ENCODE results near the gene GALE. TPM values are rescaled to one million over a fixed set of nuclear protein-coding genes. Genes with fewer than 3 reads are reported as not detected.

The GALE gene
- total RNA-seq, 2 experiments from 2014 or later: 40.7 to 43.6 TPM

DNA sequence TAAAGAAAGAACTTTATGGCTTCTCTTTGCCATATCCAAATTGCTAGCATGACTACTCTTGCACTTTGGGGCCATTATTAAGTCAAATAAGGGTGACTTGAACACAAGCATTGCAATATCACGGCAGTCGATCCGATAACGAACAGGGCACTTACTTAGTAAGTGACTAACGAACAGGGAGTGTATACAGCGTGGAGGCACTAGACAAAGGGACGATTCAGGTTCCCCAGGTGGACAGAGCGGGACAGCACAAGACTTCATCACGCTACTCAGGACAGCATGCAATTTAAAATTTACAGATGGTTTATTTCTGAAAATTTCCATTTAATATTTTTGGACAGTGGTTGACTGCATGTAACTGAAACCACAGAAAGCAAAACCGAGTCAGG, 27.7 kb downstream of the GALE start:
- H3K36me3 Mint-ChIP-seq (ENCODE audit: low read depth): peaks cover 1% of the 10 kb centered on the region
- ATAC-seq (no peak), DNase-seq (no peak)
- intact Hi-C loops (cut with micrococcal nuclease): no loop called here
- H3K4me3 Mint-ChIP-seq: no peak overlapping the region
- H3K27me3 Mint-ChIP-seq: no peaks in the 10 kb centered on the region
- TF ChIP-seq, protein P1, sequence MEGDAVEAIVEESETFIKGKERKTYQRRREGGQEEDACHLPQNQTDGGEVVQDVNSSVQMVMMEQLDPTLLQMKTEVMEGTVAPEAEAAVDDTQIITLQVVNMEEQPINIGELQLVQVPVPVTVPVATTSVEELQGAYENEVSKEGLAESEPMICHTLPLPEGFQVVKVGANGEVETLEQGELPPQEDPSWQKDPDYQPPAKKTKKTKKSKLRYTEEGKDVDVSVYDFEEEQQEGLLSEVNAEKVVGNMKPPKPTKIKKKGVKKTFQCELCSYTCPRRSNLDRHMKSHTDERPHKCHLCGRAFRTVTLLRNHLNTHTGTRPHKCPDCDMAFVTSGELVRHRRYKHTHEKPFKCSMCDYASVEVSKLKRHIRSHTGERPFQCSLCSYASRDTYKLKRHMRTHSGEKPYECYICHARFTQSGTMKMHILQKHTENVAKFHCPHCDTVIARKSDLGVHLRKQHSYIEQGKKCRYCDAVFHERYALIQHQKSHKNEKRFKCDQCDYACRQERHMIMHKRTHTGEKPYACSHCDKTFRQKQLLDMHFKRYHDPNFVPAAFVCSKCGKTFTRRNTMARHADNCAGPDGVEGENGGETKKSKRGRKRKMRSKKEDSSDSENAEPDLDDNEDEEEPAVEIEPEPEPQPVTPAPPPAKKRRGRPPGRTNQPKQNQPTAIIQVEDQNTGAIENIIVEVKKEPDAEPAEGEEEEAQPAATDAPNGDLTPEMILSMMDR (IDR thresholded peaks at IDR 0.05): no peak
- CTCF ChIA-PET: no interaction called here
- POLR2A ChIA-PET: no interaction called here
- H3K9me3 Mint-ChIP-seq: no peaks in the 10 kb centered on the region
- H3K27ac Mint-ChIP-seq: no peak overlapping the region
- H3K4me1 Mint-ChIP-seq (ENCODE audit: low read depth): peaks cover 34% of the 10 kb centered on the region

GRCh38 chr1:23772049-23772853, 28.3 kb downstream of the GALE start:
- H3K27me3 Mint-ChIP-seq: no peaks in the 10 kb centered on the region
- no peak overlapping the region for H3K27ac Mint-ChIP-seq
- ChIA-PET CTCF (interaction anchor here (0.6 to 2.8 kb wide), 53 partner anchors 8 to 658 kb away, joined by 3 to 46 read pairs (median 4); partner anchors contain the start of genes CNR2, FUCA1, GALE and HMGCL), POLR2A (interaction anchor here (0.7 to 0.9 kb wide), 2 partner anchors 27 to 74 kb away, joined by 3 read pairs; no protein-coding TSS in a partner anchor)
- ATAC-seq (peak; percentile 99), DNase-seq (peak; percentile 95)
- no peaks in the 10 kb centered on the region for H3K9me3 Mint-ChIP-seq
- no peak overlapping the region for H3K4me3 Mint-ChIP-seq
- H3K36me3 Mint-ChIP-seq (ENCODE audit: low read depth): peaks cover 4% of the 10 kb centered on the region
- intact Hi-C loops (cut with micrococcal nuclease): no loop called here
- H3K4me1 Mint-ChIP-seq (ENCODE audit: low read depth): peaks cover 32% of the 10 kb centered on the region
- TF ChIP-seq, protein P1 (IDR thresholded peaks at IDR 0.05): peak; percentile 90

DNA sequence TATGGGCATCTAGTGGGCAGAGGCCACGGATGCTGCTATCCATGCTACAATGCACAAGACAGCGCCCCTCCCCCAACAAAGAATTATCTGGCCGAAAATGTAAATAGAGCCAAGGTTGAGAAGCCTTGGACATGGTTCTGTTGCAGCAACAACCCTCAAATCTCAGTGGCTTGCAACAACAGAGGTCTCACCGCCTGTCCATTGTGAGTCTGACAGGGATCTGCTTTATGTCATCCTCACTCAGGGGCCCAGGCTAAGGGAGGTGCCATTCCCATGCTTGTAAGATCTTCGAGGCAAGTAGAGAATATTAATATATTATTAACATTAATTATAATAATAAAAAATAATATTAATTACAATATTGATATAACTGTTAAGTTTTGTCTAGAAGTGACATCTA, 31.8 kb downstream of the GALE start:
- peaks cover 11% of the 10 kb centered on the region for H3K36me3 Mint-ChIP-seq (ENCODE audit: low read depth)
- no peak overlapping the region for H3K27ac Mint-ChIP-seq
- intact Hi-C loops (cut with micrococcal nuclease): no loop called here
- H3K27me3 Mint-ChIP-seq: no peaks in the 10 kb centered on the region
- H3K4me3 Mint-ChIP-seq: no peak overlapping the region
- no peak for ATAC-seq
- H3K9me3 Mint-ChIP-seq: no peaks in the 10 kb centered on the region
- DNase-seq: no peak
- POLR2A ChIA-PET: interaction anchor here (1.1 kb wide), 1 partner anchor 10 kb away, joined by 3 read pairs; the partner anchor contains the start of gene PITHD1
- H3K4me1 Mint-ChIP-seq (ENCODE audit: low read depth): peaks cover 8% of the 10 kb centered on the region
- TF ChIP-seq, protein P1 (IDR thresholded peaks at IDR 0.05): no peak
- CTCF ChIA-PET: interaction anchor here (1.5 to 2.3 kb wide), 2 partner anchors 41 to 148 kb away, joined by 5 read pairs; no protein-coding TSS in a partner anchor

DNA sequence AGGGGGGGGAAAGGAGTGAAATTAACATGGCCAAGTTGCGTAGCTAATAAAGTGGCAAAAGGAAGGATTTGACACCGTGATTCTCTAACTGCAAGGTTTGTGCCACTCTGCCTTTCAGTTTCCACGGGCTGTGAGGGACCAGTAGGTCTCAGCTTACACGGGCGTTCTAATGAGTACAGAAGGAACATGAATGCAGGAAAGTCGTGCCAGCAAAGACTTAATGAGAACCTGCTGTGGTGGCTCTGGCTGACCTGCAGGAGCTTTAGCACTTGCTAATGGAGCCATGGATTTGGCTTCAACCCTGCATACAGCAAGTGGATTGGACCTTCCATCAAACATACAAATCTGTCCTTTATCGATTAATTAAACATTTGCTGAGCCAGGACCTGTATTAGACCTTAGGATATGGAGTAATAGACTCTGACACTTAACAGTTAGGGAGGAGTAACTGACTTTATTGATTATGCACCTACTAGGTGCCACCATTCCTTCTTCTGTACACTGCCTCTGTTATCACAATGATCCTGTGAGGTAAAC, 37.4 kb downstream of the GALE start:
- ChIA-PET CTCF (interaction anchor here (1.8 kb wide), 1 partner anchor 8 kb away, joined by 9 read pairs; no protein-coding TSS in a partner anchor), POLR2A (interaction anchor here (1.5 kb wide), 1 partner anchor 44 kb away, joined by 3 read pairs; no protein-coding TSS in a partner anchor)
- Mint-ChIP-seq H3K27ac (no peak overlapping the region), H3K9me3 (no peaks in the 10 kb centered on the region), H3K4me3 (no peak overlapping the region), H3K4me1 (ENCODE audit: low read depth) (no peaks in the 10 kb centered on the region), H3K27me3 (no peaks in the 10 kb centered on the region), H3K36me3 (ENCODE audit: low read depth) (peaks cover 32% of the 10 kb centered on the region)
- no peak for DNase-seq
- intact Hi-C loops (cut with micrococcal nuclease): no loop called here
- TF ChIP-seq, protein P1 (IDR thresholded peaks at IDR 0.05): no peak
- ATAC-seq: no peak

- no peaks in the 10 kb centered on the region for H3K27me3 Mint-ChIP-seq
- TF ChIP-seq, protein P1 (IDR thresholded peaks at IDR 0.05): no peak
- peaks cover 52% of the 10 kb centered on the region for H3K36me3 Mint-ChIP-seq (ENCODE audit: low read depth)
- intact Hi-C loops (cut with micrococcal nuclease): no loop called here
- CTCF ChIA-PET: interaction anchor here (3.0 kb wide), 1 partner anchor 13 kb away, joined by 14 read pairs; no protein-coding TSS in a partner anchor
- ATAC-seq (no peak), DNase-seq (no peak)
- no peak overlapping the region for H3K4me3 Mint-ChIP-seq
- no peaks in the 10 kb centered on the region for H3K4me1 Mint-ChIP-seq (ENCODE audit: low read depth)
- H3K27ac Mint-ChIP-seq: no peak overlapping the region
- no peaks in the 10 kb centered on the region for H3K9me3 Mint-ChIP-seq
- POLR2A ChIA-PET: no interaction called here
Observed at GRCh38 chr1:23759277-23759676, 41.3 kb downstream of the GALE start.

Data from activated CD8-positive, alpha-beta T cell treated with anti-CD3 and anti-CD28 coated beads for 36 hours (primary cell).